ENCODE measurements around the gene DMKN.

The DMKN gene

GRCh38 chr19:35500611-35501010 is 12.8 kb downstream of the DMKN start:
- H3K4me2 ChIP-seq (ENCODE audit: low read length) = no peak overlapping the region
- H3K27me3 ChIP-seq (ENCODE audit: low read depth, low read length) = peaks cover 62% of the 10 kb centered on the region
- no peaks in the 10 kb centered on the region for H4K20me1 ChIP-seq (ENCODE audit: insufficient read depth, low read length)
- H3K4me1 ChIP-seq (ENCODE audit: low read length) = no peaks in the 10 kb centered on the region
- TF ChIP-seq EZH2phosphoT487 (IDR thresholded peaks at IDR 0.05; ENCODE audit: low read depth) (no peak), CTCF (IDR thresholded peaks at IDR 0.05; ENCODE audit: low read depth, low read length) (no peak)
- no peaks in the 10 kb centered on the region for H3K9me3 ChIP-seq (ENCODE audit: insufficient read depth, low read length)
- H2AFZ ChIP-seq (ENCODE audit: low read depth, low read length) = no peak overlapping the region
- H3K9ac ChIP-seq (ENCODE audit: low read length) = no peak overlapping the region
- no peaks in the 10 kb centered on the region for H3K36me3 ChIP-seq (replicated peaks; ENCODE audit: low read depth, low read length)
- no peak overlapping the region for H3K4me3 ChIP-seq (ENCODE audit: low read length)
- H3K79me2 ChIP-seq (ENCODE audit: low read length) = no peaks in the 10 kb centered on the region
- H3K27ac ChIP-seq (ENCODE audit: low read length) = no peak overlapping the region

- H4K20me1 ChIP-seq (ENCODE audit: insufficient read depth, low read length) = no peaks in the 10 kb centered on the region
- TF ChIP-seq CTCF (IDR thresholded peaks at IDR 0.05; ENCODE audit: low read depth, low read length) (no peak), EZH2phosphoT487 (IDR thresholded peaks at IDR 0.05; ENCODE audit: low read depth) (no peak)
- H2AFZ ChIP-seq (ENCODE audit: low read depth, low read length) = no peak overlapping the region
- no peaks in the 10 kb centered on the region for H3K36me3 ChIP-seq (replicated peaks; ENCODE audit: low read depth, low read length)
- H3K27me3 ChIP-seq (ENCODE audit: low read depth, low read length) = peaks cover 54% of the 10 kb centered on the region
- H3K27ac ChIP-seq (ENCODE audit: low read length) = no peak overlapping the region
- H3K9ac ChIP-seq (ENCODE audit: low read length) = no peak overlapping the region
- no peaks in the 10 kb centered on the region for H3K9me3 ChIP-seq (ENCODE audit: insufficient read depth, low read length)
- H3K4me3 ChIP-seq (ENCODE audit: low read length) = no peak overlapping the region
- H3K4me1 ChIP-seq (ENCODE audit: low read length) = peaks cover 5% of the 10 kb centered on the region; the same call in 1 of the 2 replicates
- no peaks in the 10 kb centered on the region for H3K79me2 ChIP-seq (ENCODE audit: low read length)
- no peak overlapping the region for H3K4me2 ChIP-seq (ENCODE audit: low read length)
Measured at GRCh38 chr19:35498984-35499527, 14.4 kb downstream of the DMKN start.

DNA sequence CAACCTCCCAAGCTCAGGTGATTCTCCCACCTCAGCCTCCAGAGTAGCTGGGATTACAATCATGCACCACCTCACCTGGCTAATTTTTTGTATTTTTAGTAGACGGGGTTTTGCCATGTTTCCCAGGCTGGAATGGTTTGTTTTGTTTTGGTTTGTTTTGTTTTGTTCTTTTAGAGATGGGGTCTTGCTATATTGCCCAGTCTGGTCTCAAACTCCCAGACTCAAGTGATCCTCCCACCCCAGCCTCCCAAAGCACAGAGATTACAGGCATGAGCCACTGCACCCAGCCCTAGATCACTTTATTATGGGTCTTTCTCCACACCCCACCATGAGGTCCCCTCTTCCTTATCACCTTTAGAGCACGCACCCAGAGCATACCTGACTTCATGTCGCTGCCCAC is 15.2 kb downstream of the DMKN start:
- Histone ChIP-seq H3K79me2 (ENCODE audit: low read length) (no peaks in the 10 kb centered on the region), H3K27ac (ENCODE audit: low read length) (no peak overlapping the region), H3K36me3 (replicated peaks; ENCODE audit: low read depth, low read length) (no peaks in the 10 kb centered on the region), H3K4me2 (ENCODE audit: low read length) (no peak overlapping the region), H3K9me3 (ENCODE audit: insufficient read depth, low read length) (no peaks in the 10 kb centered on the region), H3K27me3 (ENCODE audit: low read depth, low read length) (peaks cover 51% of the 10 kb centered on the region), H2AFZ (ENCODE audit: low read depth, low read length) (no peak overlapping the region), H3K4me3 (ENCODE audit: low read length) (no peak overlapping the region), H3K4me1 (ENCODE audit: low read length) (peaks cover 5% of the 10 kb centered on the region; the same call in 1 of the 2 replicates), H4K20me1 (ENCODE audit: insufficient read depth, low read length) (no peaks in the 10 kb centered on the region), H3K9ac (ENCODE audit: low read length) (no peak overlapping the region)
- TF ChIP-seq EZH2phosphoT487 (IDR thresholded peaks at IDR 0.05; ENCODE audit: low read depth) (no peak), CTCF (IDR thresholded peaks at IDR 0.05; ENCODE audit: low read depth, low read length) (no peak)

GRCh38 chr19:35497406-35497805 is 16.0 kb downstream of the DMKN start:
- H3K9ac ChIP-seq (ENCODE audit: low read length) = no peak overlapping the region
- H3K4me2 ChIP-seq (ENCODE audit: low read length) = no peak overlapping the region
- no peak overlapping the region for H2AFZ ChIP-seq (ENCODE audit: low read depth, low read length)
- no peak overlapping the region for H3K4me3 ChIP-seq (ENCODE audit: low read length)
- H3K4me1 ChIP-seq (ENCODE audit: low read length) = peaks cover 5% of the 10 kb centered on the region; the same call in 1 of the 2 replicates
- TF ChIP-seq CTCF (IDR thresholded peaks at IDR 0.05; ENCODE audit: low read depth, low read length) = no peak
- no peak for TF ChIP-seq EZH2phosphoT487 (IDR thresholded peaks at IDR 0.05; ENCODE audit: low read depth)
- H3K36me3 ChIP-seq (replicated peaks; ENCODE audit: low read depth, low read length) = no peaks in the 10 kb centered on the region
- H3K27me3 ChIP-seq (ENCODE audit: low read depth, low read length) = peaks cover 51% of the 10 kb centered on the region
- no peaks in the 10 kb centered on the region for H3K79me2 ChIP-seq (ENCODE audit: low read length)
- no peak overlapping the region for H3K27ac ChIP-seq (ENCODE audit: low read length)
- no peaks in the 10 kb centered on the region for H4K20me1 ChIP-seq (ENCODE audit: insufficient read depth, low read length)
- no peaks in the 10 kb centered on the region for H3K9me3 ChIP-seq (ENCODE audit: insufficient read depth, low read length)

Measured in OCI-LY3 (cell line).